SK-N-SH (cell line): ENCODE measurements around the gene TGFBI.

Experiments
- RFX5 ChIP-seq: IDR thresholded peaks from 2 replicates; pipeline ENCODE4 v1.6.1; 2012; ENCODE audit warnings: mild to moderate bottlenecking, improper control_type of control experiment, low read length
- SMC3 ChIP-seq: IDR thresholded peaks from 2 replicates; pipeline ENCODE4 v1.6.1; 2012; ENCODE audit warnings: low read depth, low read length, improper control_type of control experiment
- TF ChIP-seq, protein P1 (sequence below): fragments of 200-600 bp; sonication (generic); IDR thresholded peaks from 2 replicates; pipeline ENCODE4 v1.6.1; 2017; ENCODE audit warnings: antibody characterized with exemption, mild to moderate bottlenecking, moderate library complexity

DNA sequence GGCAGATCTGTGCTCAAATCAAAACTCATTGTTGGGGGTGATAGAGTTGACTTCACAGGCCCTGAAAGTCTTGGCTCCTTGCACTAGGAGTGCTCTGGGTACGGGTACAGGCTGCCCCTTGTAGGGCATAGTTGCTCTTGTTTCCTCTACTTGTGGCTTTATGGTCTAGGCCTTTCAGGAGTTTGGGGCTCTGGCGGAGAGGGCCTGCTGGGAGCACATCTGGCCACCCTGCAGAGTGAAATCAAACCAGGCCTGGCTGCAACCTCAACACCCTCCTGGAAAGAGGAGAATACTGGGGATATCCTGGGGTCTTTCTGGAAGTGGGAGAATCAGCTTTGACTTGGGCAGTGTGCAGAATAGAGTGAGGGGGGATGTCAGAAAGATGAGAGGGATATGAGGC is 1.5 kb downstream of the TGFBI start:
- TF ChIP-seq, protein P1, sequence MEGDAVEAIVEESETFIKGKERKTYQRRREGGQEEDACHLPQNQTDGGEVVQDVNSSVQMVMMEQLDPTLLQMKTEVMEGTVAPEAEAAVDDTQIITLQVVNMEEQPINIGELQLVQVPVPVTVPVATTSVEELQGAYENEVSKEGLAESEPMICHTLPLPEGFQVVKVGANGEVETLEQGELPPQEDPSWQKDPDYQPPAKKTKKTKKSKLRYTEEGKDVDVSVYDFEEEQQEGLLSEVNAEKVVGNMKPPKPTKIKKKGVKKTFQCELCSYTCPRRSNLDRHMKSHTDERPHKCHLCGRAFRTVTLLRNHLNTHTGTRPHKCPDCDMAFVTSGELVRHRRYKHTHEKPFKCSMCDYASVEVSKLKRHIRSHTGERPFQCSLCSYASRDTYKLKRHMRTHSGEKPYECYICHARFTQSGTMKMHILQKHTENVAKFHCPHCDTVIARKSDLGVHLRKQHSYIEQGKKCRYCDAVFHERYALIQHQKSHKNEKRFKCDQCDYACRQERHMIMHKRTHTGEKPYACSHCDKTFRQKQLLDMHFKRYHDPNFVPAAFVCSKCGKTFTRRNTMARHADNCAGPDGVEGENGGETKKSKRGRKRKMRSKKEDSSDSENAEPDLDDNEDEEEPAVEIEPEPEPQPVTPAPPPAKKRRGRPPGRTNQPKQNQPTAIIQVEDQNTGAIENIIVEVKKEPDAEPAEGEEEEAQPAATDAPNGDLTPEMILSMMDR: no peak
- no peak for TF ChIP-seq SMC3
- no peak for TF ChIP-seq RFX5
